Measurements from ENCODE around the gene CAPS.

Gene CAPS

DNA sequence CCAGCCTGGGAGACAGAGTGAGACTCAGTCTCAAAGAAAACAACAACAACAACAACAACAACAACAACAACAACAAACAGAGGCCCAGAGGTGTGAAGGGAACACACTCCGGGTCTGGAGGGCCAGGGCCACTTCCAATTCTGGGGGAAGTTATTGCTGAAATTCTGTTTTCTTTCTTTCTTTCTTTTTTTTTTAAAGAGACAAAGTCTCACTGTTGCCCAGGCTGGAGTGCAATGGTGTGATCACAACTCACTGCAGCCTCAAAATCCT, 3.5 kb upstream of the CAPS start:
- no peak for DNase-seq (ENCODE audit: low read depth)

- no peak for DNase-seq (ENCODE audit: low read depth)
Measured at GRCh38 chr19:5911366-5911765, 2.7 kb upstream of the CAPS start.

DNA sequence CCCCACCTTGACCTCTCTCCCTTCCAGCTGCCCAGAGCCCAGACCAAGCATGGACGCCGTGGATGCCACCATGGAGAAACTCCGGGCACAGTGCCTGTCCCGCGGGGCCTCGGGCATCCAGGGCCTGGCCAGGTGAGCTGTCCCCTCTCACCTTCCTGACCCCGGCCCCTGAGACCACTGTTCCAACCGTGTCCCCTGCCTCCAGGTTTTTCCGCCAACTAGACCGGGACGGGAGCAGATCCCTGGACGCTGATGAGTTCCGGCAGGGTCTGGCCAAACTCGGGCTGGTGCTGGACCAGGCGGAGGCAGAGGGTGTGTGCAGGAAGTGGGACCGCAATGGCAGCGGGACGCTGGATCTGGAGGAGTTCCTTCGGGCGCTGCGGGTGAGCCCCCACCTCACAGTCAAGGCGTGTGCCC, 312 bp downstream of the CAPS start:
- DNase-seq (ENCODE audit: low read depth) = no peak

- no peak for DNase-seq (ENCODE audit: low read depth)
Measured at GRCh38 chr19:5914946-5915781, 1.1 kb downstream of the CAPS start.

DNA sequence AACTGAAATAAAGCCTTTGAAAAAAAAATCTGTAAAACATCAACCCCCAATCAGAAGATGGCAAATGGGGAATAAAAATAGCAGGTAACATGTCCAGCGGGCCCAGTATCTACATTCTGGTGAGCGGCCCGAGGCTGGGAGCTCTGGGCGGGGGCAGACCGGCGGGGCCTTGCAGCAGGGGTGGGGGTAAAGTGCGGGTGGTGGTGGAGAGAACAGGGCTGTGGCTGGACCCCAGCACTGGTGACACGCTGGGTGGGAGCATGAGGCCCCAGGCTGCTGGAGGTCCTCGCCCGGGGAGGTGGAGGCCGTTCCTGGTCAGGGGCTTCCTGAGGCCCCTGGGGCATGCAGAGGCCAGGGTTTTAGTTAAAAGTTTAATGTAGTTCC, 1.7 kb downstream of the CAPS start:
- no peak for DNase-seq (ENCODE audit: low read depth)

- DNase-seq (ENCODE audit: low read depth) = no peak
Measured at GRCh38 chr19:5916181-5916708, 2.2 kb downstream of the CAPS start.

DNA sequence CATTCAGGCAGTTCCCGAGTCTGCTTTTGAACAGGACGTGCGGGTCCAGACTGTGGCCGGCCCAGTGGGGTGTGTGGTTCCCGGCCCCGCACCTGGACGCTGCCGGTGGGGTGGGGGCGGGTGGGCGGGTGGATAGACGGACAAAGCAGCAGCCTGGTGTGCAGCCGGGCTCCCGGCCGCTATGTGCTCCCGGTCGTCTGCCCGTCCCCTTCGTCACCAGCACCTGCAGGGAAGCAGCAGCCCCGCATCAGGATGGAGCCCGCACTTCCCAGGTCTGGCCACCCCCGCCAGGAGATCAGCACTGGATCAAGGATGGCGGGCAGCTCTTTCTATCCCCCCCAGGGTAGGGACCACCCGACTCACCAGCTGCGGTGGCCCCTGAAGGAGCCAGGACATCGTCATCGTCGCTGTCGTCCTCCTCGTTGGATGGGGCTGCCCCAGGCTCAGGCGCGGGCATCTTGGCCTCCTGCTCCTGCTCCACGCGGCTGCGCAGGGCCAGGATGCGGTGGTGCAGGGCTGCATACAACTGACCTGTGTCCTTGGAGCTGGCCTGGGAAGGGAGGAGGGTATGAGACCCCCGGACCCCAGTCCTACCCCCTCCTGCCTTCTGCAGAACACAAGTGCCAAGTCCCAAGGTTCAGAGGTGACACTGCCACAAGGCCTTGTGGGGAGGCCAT, 3.5 kb downstream of the CAPS start:
- DNase-seq (ENCODE audit: low read depth) = no peak

- DNase-seq (ENCODE audit: low read depth) = no peak
Measured at GRCh38 chr19:5918463-5919079, 4.5 kb downstream of the CAPS start.

- no peak for DNase-seq (ENCODE audit: low read depth)
Measured at GRCh38 chr19:5921516-5922160, 7.6 kb downstream of the CAPS start.

DNA sequence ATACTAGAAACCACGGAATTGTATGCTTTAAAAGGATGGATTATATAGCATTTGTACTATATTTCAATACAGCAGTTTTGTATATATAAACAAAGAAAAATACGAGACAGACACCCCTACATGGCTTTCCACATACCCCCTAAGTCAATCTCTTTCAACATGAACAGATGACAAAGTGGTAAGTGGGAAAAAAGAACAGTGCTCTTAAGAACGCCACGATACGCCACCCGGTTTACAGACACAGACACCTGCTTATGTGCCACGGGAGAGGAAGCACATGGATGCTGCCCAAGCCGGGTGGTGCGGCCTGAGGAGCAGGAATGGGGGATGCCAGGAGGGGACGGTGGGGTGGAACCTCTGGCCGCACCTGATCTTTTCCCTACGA, 8.1 kb downstream of the CAPS start:
- DNase-seq (ENCODE audit: low read depth) = no peak

GRCh38 chr19:5923356-5923755, 9.3 kb downstream of the CAPS start:
- DNase-seq (ENCODE audit: low read depth) = no peak

- no peak for DNase-seq (ENCODE audit: low read depth)
Measured at GRCh38 chr19:5925830-5926427, 11.9 kb downstream of the CAPS start.

GRCh38 chr19:5926641-5927440, 12.8 kb downstream of the CAPS start:
- DNase-seq (ENCODE audit: low read depth) = no peak

GRCh38 chr19:5927441-5927821, 13.4 kb downstream of the CAPS start:
- no peak for DNase-seq (ENCODE audit: low read depth)

- no peak for DNase-seq (ENCODE audit: low read depth)
Measured at GRCh38 chr19:5929179-5929578, 15.1 kb downstream of the CAPS start.

DNA sequence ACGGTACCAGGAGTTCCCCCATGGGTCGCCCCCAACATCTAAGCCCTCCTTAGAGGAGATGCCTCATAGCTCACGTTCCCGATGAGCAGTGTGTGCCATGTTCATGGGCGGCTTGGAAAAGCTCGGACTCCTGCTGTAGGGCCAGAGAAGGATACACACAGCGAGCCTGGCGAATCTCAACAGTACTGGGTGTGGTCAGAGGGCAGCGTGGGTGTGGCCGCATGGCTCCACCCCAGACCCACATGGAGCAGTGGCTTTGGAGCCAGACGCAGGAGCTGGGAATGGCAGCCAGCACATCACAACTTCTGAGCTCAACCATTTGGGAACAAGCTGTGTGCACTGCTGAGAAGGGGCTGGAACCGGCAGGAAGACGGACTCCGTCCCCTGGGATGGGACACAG, 15.6 kb downstream of the CAPS start:
- no peak for DNase-seq (ENCODE audit: low read depth)

DNA sequence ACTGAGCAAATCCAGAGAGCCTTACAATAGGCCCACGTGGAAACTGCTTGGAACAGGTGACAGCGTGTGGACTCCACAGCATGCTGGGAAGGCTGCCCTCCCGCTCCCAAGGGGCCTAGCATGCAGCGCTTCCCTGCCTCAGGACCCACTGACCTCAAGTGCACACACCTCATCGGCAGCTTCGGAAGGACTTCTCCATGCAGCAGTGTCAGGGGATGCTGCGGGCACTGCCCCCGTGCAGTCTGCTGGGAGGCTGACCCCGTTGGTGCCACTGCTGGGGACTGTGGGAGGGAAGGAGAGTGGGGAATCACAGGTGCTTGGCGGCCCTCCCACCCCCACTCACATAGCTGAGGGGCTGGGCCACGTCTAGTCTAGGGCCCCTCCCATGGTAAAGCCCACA, 17.2 kb downstream of the CAPS start:
- no peak for DNase-seq (ENCODE audit: low read depth)

GRCh38 chr19:5932146-5932545, 18.1 kb downstream of the CAPS start:
- DNase-seq (ENCODE audit: low read depth) = no peak

DNA sequence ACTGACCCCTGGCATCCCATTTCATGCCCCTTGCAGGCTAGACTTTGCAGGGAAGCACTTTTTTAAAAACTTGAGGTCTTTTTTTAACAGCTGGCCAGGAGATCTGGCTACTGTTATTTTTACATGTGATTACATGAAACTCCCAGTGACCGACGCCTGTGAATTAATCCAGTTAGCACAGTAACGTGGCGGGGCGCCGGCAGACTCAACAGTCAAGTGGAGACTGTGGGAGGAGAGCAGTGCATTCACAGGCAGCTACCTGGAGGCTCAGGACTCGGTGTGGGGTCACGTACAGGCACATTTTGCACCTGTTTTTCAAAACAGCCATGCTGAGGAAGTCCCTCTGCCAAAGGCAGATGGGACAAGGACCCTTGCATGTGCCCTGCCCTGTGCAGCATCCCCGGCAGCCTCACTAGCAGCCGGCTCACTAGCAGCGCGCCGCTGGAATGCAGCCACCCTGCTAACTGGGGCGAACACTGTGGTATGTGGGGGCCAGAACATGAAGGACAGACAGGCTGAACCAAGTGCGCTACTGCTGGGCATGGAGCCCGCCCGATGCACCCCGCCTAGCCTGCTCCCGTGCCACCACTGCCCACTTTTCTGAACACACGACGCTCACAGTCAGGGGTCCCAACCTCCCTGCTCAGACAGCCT, 18.7 kb downstream of the CAPS start:
- DNase-seq (ENCODE audit: low read depth) = no peak

DNA sequence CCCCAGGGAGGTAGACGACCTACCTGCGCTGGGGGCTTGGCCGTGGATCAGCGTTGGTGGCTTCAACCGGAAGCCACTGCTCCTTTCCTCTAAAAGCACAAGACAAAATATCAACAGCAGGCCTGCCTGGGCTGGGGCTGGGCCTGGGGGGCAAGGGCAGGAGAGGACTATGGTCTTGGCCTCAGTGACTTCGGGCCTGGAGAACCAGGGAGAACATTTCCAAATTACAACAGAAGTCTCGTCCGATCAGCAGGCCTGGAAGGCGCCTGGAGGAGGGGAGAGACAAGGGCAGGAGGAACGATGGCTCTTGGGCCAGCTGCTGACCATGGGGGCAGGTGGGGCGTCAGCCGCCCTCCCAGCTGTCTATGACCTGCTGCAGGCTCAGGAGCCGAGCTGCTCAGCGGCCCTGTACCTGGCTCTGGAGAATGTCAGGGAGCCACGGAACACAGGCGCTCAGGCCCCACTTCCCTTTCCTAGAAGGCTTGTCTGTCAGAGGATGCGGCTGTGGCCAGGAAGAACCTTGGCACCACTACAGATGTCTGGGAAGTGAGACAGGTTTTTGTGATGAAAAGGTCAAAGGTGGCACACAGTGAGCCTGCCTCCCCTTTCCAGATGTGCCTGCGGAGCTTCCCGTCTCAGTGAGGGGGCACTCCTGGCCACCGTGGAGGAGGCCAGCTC, 19.5 kb downstream of the CAPS start:
- DNase-seq (ENCODE audit: low read depth) = no peak

DNA sequence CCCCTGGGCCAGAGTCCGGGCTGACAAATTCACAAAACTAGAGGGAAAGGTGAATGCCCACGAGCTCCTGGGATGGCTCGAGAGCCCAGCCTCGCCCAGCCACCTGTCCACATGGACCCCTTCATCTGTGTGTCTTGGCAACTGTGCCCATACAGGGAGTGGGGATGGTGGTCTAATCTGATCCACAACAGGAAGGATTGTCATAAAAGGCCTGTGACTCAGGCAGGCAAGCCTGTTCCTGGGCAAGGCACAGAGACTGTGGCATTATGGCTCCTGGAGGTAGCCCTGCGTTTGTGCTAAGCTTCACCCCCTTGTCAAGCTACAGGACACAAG, 20.0 kb downstream of the CAPS start:
- DNase-seq (ENCODE audit: low read depth) = no peak

All from activated T-helper 1 cell treated with Interleukin-2 at 50 U/mL for 16 hours (primary cell).